GM12878 (cell line): ENCODE measurements around the gene HTRA3. TPM values are rescaled to one million over a fixed set of nuclear protein-coding genes. Genes with fewer than 3 reads are reported as not detected.

Experiments used
- ATAC-seq: fragments of 200-7000 bp; cut with Tn5 transposase; 3 replicates; pipeline ENCODE4 v1.9.1; 2020; ENCODE audit warnings: mild to moderate bottlenecking, moderate library complexity
- BruUV-seq: library from RNA; stranded (reverse); fragments of 400-500 nt; replicated peaks from 2 replicates; lab custom pipeline; 2021; lab: Mats Ljungman, UMichigan
- CTCF ChIA-PET: fragments of 300-600 bp; sonication (Branson Sonifier 250); formaldehyde crosslinking; extraction: SDS; loops from one replicate; lab custom pipeline; 2021; ENCODE audit warnings: inconsistent platforms; lab: Yijun Ruan, JAX
- POLR2A ChIA-PET: fragments of 350-600 bp; formaldehyde crosslinking; extraction: SDS; loops from one replicate; lab custom pipeline; 2021; ENCODE audit warnings: inconsistent platforms; lab: Charles Lee
- RAD21 ChIA-PET: fragments of 300-600 bp; sonication (Branson Sonifier 250); formaldehyde crosslinking; loops from one replicate; lab custom pipeline; 2023; ENCODE audit warnings: antibody characterized with exemption; ENCODE audit not compliant: unreplicated experiment; lab: Charles Lee
- SMC1A ChIA-PET: fragments of 300-600 bp; sonication (Branson Sonifier 250); formaldehyde crosslinking; loops from one replicate; lab custom pipeline; 2023; ENCODE audit not compliant: unreplicated experiment, uncharacterized antibody; lab: Charles Lee
- DNase-seq: peaks from one replicate; pipeline ENCODE4 v3.0.0-alpha.2; 2011; ENCODE audit warnings: low read depth, low spot score
- FAIRE-seq: peaks from 3 replicates; lab custom pipeline; 2011; peaks lifted over from hg19 to GRCh38; lab: Jason Lieb, UNC
- H2AFZ ChIP-seq: 2 replicates; pipeline ENCODE4 v1.6.0; 2011; ENCODE audit warnings: low read depth, low read length, control low read depth; ENCODE audit not compliant: control insufficient read depth
- H3K27ac ChIP-seq: 2 replicates; pipeline ENCODE4 v1.5.1; 2011; ENCODE audit warnings: control low read depth; ENCODE audit not compliant: control insufficient read depth, insufficient read depth
- H3K27me3 ChIP-seq, 2 experiments: replicated peaks in 1 of 2; 2 replicates each; pipeline versions ENCODE4 v1.6.0 to v1.6.1; 2011; ENCODE audit warnings: low read length in 1 of 2; ENCODE audit not compliant: control insufficient read depth in 2 of 2, insufficient read depth in 2 of 2
- H3K36me3 ChIP-seq, 2 experiments: 2 replicates each; pipeline ENCODE4 v1.5.1; 2011; ENCODE audit warnings: low read length in 1 of 2; ENCODE audit not compliant: control insufficient read depth in 2 of 2, insufficient read depth in 2 of 2
- H3K4me1 ChIP-seq: 2 replicates; pipeline ENCODE4 v1.6.1; 2011; ENCODE audit warnings: mild to moderate bottlenecking, low read length, moderate library complexity, mixed read lengths; ENCODE audit not compliant: control insufficient read depth, insufficient read depth
- H3K4me2 ChIP-seq: 2 replicates; pipeline ENCODE4 v1.6.0; 2011; ENCODE audit warnings: control low read depth; ENCODE audit not compliant: control insufficient read depth, insufficient read depth
- H3K4me3 ChIP-seq: fragments of 200-600 bp; sonication (generic); 2 replicates; pipeline ENCODE4 v1.5.1; 2016
- H3K79me2 ChIP-seq: 2 replicates; pipeline ENCODE4 v1.6.0; 2011; ENCODE audit warnings: low read length; ENCODE audit not compliant: control insufficient read depth, insufficient read depth
- H3K9ac ChIP-seq: 2 replicates; pipeline ENCODE4 v1.8.0; 2011; ENCODE audit warnings: low read length, control low read depth, mixed read lengths; ENCODE audit not compliant: control insufficient read depth, insufficient read depth
- H3K9me3 ChIP-seq: replicated peaks from 3 replicates; pipeline ENCODE4 v1.5.1; 2011; ENCODE audit warnings: mild to moderate bottlenecking, low read length; ENCODE audit not compliant: control insufficient read depth, insufficient read depth
- H4K20me1 ChIP-seq: 2 replicates; pipeline ENCODE4 v1.6.0; 2011; ENCODE audit not compliant: control insufficient read depth, insufficient read depth
- BCLAF1 ChIP-seq: fragments of 450-650 bp; IDR thresholded peaks from 2 replicates; pipeline ENCODE4 v1.6.1; 2017; ENCODE audit warnings: antibody characterized with exemption, mild to moderate bottlenecking, moderate library complexity
- BHLHE40 ChIP-seq, 2 experiments: fragments of 450-650 bp in 1 of 2; IDR thresholded peaks; 2 replicates each; pipeline ENCODE4 v1.6.1; 2011 to 2017; ENCODE audit warnings: low read depth in 2 of 2, borderline replicate concordance in 1 of 2, improper control_type of control experiment in 1 of 2, low read length in 1 of 2, mild to moderate bottlenecking in 1 of 2
- IKZF1 ChIP-seq: fragments of 450-650 bp; conservative IDR thresholded peaks from 2 replicates; pipeline ENCODE4 v1.6.1; 2017; ENCODE audit warnings: antibody characterized with exemption, mild to moderate bottlenecking
- STAT3 ChIP-seq: IDR thresholded peaks from 2 replicates; pipeline ENCODE4 v1.6.1; 2011; ENCODE audit warnings: low read depth, low read length, improper control_type of control experiment
- ZNF217 ChIP-seq: fragments of 450-650 bp; IDR thresholded peaks from 2 replicates; pipeline ENCODE4 v1.6.1; 2017; ENCODE audit warnings: antibody characterized with exemption, mild to moderate bottlenecking
- WGBS: methylation state at CpG from one replicate; pipeline ENCODE4 v1.1.6; 2016; ENCODE audit warnings: low lambda C conversion rate; ENCODE audit not compliant: insufficient replicate concordance, insufficient coverage; ENCODE audit errors: missing lambda C conversion rate; 5-methylcytosine and 5-hydroxymethylcytosine counted together
- in situ Hi-C: fragments of 300-500 bp; cut with MboI; formaldehyde crosslinking; loops from 9 replicates; pipeline ENCODE4 v1.14.3; 2018; ENCODE audit warnings: mixed read lengths
- intact Hi-C: fragments of 100-400 bp; cut with micrococcal nuclease; formaldehyde crosslinking; loops from one replicate; pipeline ENCODE4 v1.14.2; 2022; ENCODE audit not compliant: unreplicated experiment
- polyA plus RNA-seq, 11 experiments: library from polyadenylated mRNA; depleted of rRNA in 4 of 11; unstranded in 6 of 11; stranded (reverse) in 5 of 11; fragments of >200 nt; fragmentation: Nextera tagmentation in 4 of 11; fragmentation: Illumina TruSeq in 1 of 11; extraction: Ambion mirVana in 4 of 11; extraction: Trizol in 1 of 11; gene quantifications; 1 replicate in 1 of 11; 2 replicates in 10 of 11; pipeline versions ENCODE4 v1.2.1 to v1.2.3, GENCODE V29; 2011 to 2016; ENCODE audit warnings: inconsistent platforms in 2 of 11, missing spikeins in 2 of 11, low read depth in 1 of 11
- total RNA-seq, 4 experiments: library from RNA; depleted of rRNA in 3 of 4; stranded (reverse); fragments of >200 nt in 3 of 4; fragmentation: Illumina TruSeq in 1 of 4; extraction: Trizol in 1 of 4; gene quantifications; 2 replicates each; pipeline versions ENCODE4 v1.2.1 to v1.2.3, GENCODE V29; 2013 to 2021
- TF ChIP-seq, protein P1 (sequence below): IDR thresholded peaks from 2 replicates; pipeline ENCODE4 v1.6.1; 2011; ENCODE audit warnings: mild to moderate bottlenecking, low read depth, low read length, moderate library complexity; ENCODE audit not compliant: insufficient replicate concordance

The HTRA3 gene
- total and polyA plus RNA-seq, 10 of the 15 experiments (the other 5 are each of a cell fraction or from before 2014, with no cell fraction given), result 0.04 to 1.2 (median 0.08) TPM; not detected in 7

GRCh38 chr4:8285143-8285975 is 15.8 kb downstream of the HTRA3 start:
- BruUV-seq, result no TSS peak
- H3K4me1 ChIP-seq, result no peaks in the 10 kb centered on the region
- ATAC-seq (no peak), FAIRE-seq (no peak), DNase-seq (no peak)
- TF ChIP-seq BHLHE40 (IDR thresholded peaks at IDR 0.05; ENCODE audit: borderline replicate concordance in 1 of 2, low read depth in 2 of 2, low read length in 1 of 2), result peak in 1 of 2 experiments; percentile 53; a peak in 2 of 4 replicates
- no peak for TF ChIP-seq STAT3
- no peak for TF ChIP-seq ZNF217
- in situ Hi-C loops (no loop called here), intact Hi-C loops (no loop called here)
- ChIA-PET POLR2A (interaction anchor here (0.6 kb wide), 1 partner anchor 14 kb away, joined by 4 read pairs; no protein-coding TSS in a partner anchor), CTCF (interaction anchor here (0.7 kb wide), 1 partner anchor 123 kb away, joined by 3 read pairs; no protein-coding TSS in a partner anchor), SMC1A (no interaction called here), RAD21 (no interaction called here)
- H3K9ac ChIP-seq, result no peak overlapping the region
- H2AFZ ChIP-seq, result no peak overlapping the region
- no peak overlapping the region for H3K4me2 ChIP-seq
- H4K20me1 ChIP-seq, result no peaks in the 10 kb centered on the region
- 5% methylated on average over 16 of the region's 16 CpGs for WGBS
- H3K27me3 ChIP-seq, result no peaks in the 10 kb centered on the region; a peak in 2 of 4 replicates
- H3K36me3 ChIP-seq, result no peaks in the 10 kb centered on the region
- no peaks in the 10 kb centered on the region for H3K9me3 ChIP-seq
- H3K79me2 ChIP-seq, result no peaks in the 10 kb centered on the region
- H3K4me3 ChIP-seq, result no peak overlapping the region
- no peak overlapping the region for H3K27ac ChIP-seq

DNA sequence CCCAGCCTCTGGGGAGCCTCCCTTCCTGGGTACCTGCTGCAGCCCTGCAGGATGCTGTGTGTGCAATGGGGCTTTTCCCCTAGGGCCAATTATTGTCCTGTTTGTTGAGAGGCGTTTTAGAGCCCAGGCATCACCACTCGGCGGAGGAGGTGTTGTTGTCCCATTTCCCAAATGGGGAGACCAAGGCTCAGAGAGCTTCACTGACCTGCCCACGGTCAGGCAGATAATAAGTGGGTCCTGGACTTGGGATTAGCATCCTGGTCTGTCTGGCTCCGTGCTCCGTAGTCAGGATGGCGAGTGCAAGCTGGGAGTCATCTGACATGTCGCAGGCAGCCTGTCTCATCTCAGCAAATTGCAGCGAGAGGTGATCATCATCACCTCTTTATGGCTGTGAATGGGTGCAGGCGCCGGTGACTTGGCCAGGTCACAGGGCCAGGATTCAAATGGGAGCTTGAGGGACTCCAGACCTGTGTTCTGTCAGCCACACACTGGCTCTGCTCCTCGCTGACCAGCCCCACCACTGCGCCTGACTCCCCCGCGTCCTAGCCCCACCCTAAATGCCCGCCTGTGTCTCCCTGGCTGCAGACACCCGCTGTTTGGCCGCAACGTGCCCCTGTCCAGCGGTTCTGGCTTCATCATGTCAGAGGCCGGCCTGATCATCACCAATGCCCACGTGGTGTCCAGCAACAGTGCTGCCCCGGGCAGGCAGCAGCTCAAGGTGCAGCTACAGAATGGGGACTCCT is 16.6 kb downstream of the HTRA3 start:
- no peak for ATAC-seq
- FAIRE-seq, result no peak
- TF ChIP-seq, protein P1, sequence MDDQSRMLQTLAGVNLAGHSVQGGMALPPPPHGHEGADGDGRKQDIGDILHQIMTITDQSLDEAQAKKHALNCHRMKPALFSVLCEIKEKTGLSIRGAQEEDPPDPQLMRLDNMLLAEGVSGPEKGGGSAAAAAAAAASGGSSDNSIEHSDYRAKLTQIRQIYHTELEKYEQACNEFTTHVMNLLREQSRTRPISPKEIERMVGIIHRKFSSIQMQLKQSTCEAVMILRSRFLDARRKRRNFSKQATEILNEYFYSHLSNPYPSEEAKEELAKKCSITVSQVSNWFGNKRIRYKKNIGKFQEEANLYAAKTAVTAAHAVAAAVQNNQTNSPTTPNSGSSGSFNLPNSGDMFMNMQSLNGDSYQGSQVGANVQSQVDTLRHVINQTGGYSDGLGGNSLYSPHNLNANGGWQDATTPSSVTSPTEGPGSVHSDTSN, result no peak
- no peak for TF ChIP-seq IKZF1
- no peak for TF ChIP-seq BCLAF1
- intact Hi-C loops (no loop called here), in situ Hi-C loops (no loop called here)
- 34% methylated on average over 23 of the region's 23 CpGs for WGBS
- no peak overlapping the region for H3K9ac ChIP-seq
- H3K4me1 ChIP-seq, result no peaks in the 10 kb centered on the region
- SMC1A ChIA-PET, result no interaction called here
- RAD21 ChIA-PET, result no interaction called here
- CTCF ChIA-PET, result interaction anchor here (0.7 kb wide), 1 partner anchor 122 kb away, joined by 3 read pairs; no protein-coding TSS in a partner anchor
- no peaks in the 10 kb centered on the region for H3K9me3 ChIP-seq
- H3K36me3 ChIP-seq, result no peaks in the 10 kb centered on the region
- no peak overlapping the region for H3K4me2 ChIP-seq
- no peak for DNase-seq
- BruUV-seq, result no TSS peak
- H3K79me2 ChIP-seq, result no peaks in the 10 kb centered on the region
- H4K20me1 ChIP-seq, result no peaks in the 10 kb centered on the region
- H3K27ac ChIP-seq, result no peak overlapping the region
- POLR2A ChIA-PET, result no interaction called here
- H3K4me3 ChIP-seq, result no peak overlapping the region
- H3K27me3 ChIP-seq, result no peaks in the 10 kb centered on the region; a peak in 2 of 4 replicates
- no peak overlapping the region for H2AFZ ChIP-seq
